ENCODE data around the gene COQ9. TPM values are rescaled to one million over a fixed set of nuclear protein-coding genes. Genes with fewer than 3 reads are reported as not detected.

Gene COQ9
- total and polyA plus RNA-seq, 11 donors: 126 to 436 (median 191) TPM

DNA sequence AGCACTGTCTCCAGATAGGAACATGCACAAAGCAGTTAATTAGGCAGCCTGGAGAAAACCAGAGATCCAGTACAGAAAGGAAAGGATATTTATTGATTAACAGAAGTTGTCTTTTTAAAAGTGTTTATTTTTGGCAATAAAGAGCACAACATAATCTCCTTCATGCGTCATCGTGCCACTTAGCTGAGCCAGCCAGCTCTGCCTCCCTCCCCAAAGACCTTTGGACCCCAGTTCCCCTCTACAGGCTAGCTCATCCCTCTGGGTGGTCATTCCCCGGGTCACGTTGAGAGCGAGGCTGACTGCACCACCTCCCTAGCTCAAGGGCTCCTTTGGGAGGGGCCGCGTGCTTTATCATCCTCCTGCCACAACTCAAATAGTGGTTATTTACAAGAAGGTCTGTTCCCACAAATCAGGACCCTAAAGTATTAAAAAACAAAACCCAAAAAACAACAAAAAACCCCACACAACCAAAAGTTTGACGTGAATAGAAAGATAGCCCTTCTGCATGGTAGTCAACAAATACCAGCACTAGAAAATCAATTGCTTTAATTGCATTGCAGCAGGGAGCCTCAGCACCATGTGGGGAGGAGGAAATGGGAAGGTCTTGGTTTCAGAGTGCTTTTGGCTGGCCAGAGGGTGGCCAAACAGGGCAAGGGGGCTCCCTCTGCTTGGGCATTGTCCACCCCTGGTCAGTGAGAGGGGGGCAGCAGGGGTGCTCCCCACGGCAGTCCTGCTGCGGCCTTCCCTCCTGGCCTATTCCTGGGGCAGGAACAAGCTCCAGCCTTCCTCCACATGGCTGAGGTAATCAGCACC lies 24.8 kb downstream of the COQ9 start:
- DNase-seq (no peak), ATAC-seq (no peak)
- H3K27ac ChIP-seq: peak overlapping the region in 1 of 12 donors; percentile 18
- intact Hi-C loops (cut with DNase I): loop anchor here in 1 of 10 donors (5.0 kb wide), 1 partner anchor 45 kb away; no protein-coding TSS in a partner anchor
- H3K9me3 ChIP-seq: no peaks in the 10 kb centered on the region
- TF ChIP-seq POLR2A (IDR thresholded peaks at IDR 0.05): no peak
- TF ChIP-seq, protein P1, sequence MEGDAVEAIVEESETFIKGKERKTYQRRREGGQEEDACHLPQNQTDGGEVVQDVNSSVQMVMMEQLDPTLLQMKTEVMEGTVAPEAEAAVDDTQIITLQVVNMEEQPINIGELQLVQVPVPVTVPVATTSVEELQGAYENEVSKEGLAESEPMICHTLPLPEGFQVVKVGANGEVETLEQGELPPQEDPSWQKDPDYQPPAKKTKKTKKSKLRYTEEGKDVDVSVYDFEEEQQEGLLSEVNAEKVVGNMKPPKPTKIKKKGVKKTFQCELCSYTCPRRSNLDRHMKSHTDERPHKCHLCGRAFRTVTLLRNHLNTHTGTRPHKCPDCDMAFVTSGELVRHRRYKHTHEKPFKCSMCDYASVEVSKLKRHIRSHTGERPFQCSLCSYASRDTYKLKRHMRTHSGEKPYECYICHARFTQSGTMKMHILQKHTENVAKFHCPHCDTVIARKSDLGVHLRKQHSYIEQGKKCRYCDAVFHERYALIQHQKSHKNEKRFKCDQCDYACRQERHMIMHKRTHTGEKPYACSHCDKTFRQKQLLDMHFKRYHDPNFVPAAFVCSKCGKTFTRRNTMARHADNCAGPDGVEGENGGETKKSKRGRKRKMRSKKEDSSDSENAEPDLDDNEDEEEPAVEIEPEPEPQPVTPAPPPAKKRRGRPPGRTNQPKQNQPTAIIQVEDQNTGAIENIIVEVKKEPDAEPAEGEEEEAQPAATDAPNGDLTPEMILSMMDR (IDR thresholded peaks at IDR 0.05): no peak
- no peak overlapping the region for H3K4me3 ChIP-seq
- no peaks in the 10 kb centered on the region for H3K27me3 ChIP-seq
- H3K4me1 ChIP-seq: peaks cover 0 to 39% (median 23%) of the 10 kb centered on the region in 12 donors
- peaks cover 0 to 85% (median 77%) of the 10 kb centered on the region in 9 donors for H3K36me3 ChIP-seq
- WGBS, 4 donors: 71 to 79% (median 76%) methylated on average over 10 of the region's 10 CpGs

DNA sequence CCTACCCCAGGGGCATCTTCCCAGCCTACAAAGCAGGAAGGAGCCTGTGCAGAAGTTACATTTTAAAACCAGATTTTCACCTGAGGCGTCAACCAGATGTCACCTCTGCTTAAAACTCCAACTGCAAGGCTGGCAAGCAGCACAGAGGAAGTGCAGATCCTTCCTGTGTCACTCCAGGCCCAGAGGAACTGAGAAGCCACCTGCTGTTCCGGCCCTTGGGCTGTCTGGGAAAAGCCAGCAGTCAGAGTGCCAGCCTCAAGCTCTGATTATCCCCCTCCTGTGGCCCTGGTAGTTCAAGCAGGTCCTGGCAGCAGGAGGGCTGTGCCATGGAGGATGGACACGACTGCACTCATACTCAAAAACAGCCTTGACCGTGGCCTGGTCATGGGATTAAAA lies 25.4 kb downstream of the COQ9 start:
- 50 to 71% (median 52%) methylated on average over 3 to 4 of the region's 4 CpGs for WGBS, 4 donors
- Histone ChIP-seq H3K36me3 (peaks cover 0 to 79% (median 71%) of the 10 kb centered on the region in 9 donors), H3K4me3 (no peak overlapping the region), H3K27me3 (no peaks in the 10 kb centered on the region), H3K9me3 (no peaks in the 10 kb centered on the region), H3K4me1 (peaks cover 0 to 45% (median 23%) of the 10 kb centered on the region in 12 donors), H3K27ac (peak overlapping the region in 1 of 12 donors; percentile 18)
- intact Hi-C loops (cut with DNase I): loop anchor here in 1 of 10 donors (5.0 kb wide), 1 partner anchor 45 kb away; no protein-coding TSS in a partner anchor
- DNase-seq (no peak), ATAC-seq (no peak)
- TF ChIP-seq, protein P1 (IDR thresholded peaks at IDR 0.05): no peak
- TF ChIP-seq POLR2A (IDR thresholded peaks at IDR 0.05): no peak

DNA sequence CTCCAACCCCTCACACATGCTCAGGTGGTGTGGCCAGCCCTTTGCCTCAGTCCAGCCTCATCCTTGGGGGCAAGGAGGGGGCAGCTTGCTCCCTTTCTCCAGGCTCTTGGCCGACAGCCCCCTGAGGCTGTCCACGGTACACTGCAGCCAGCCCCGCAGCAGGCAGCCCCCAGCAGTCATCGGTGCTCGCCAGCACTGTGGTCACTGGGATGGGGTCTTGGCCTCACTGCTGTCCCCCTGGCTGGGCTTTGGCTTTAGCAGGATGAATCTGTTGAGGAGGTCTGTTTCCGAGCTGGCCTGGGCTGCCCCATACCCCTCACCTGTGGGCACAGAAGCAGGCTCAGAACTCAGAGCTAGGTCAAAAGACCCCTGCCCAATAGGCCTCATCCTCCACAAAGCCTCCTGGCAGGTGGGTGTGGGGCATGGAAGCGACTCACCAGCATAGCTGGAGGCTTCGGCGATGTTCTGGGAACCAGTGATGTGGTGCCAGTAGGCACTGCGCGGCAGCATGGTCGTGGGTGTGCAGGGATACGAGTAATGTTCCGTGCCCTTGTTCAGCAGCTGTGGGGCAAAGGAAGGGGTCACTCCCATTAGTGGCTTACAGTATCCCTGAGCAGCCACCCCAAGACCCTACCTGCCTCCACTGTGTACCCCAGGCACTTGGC lies 26.0 kb downstream of the COQ9 start:
- no peaks in the 10 kb centered on the region for H3K9me3 ChIP-seq
- TF ChIP-seq, protein P1 (IDR thresholded peaks at IDR 0.05): no peak
- TF ChIP-seq POLR2A (IDR thresholded peaks at IDR 0.05): no peak
- H3K27me3 ChIP-seq: no peaks in the 10 kb centered on the region
- no peak for DNase-seq
- ATAC-seq: no peak
- no peak overlapping the region for H3K4me3 ChIP-seq
- H3K27ac ChIP-seq: no peak overlapping the region
- 87 to 94% (median 90%) methylated on average over 6 to 14 of the region's 14 CpGs for WGBS, 4 donors
- peaks cover 0 to 52% (median 28%) of the 10 kb centered on the region in 12 donors for H3K4me1 ChIP-seq
- peaks cover 0 to 72% (median 65%) of the 10 kb centered on the region in 9 donors for H3K36me3 ChIP-seq
- intact Hi-C loops (cut with DNase I): loop anchor here in 1 of 10 donors (5.0 kb wide), 1 partner anchor 44 kb away; no protein-coding TSS in a partner anchor

DNA sequence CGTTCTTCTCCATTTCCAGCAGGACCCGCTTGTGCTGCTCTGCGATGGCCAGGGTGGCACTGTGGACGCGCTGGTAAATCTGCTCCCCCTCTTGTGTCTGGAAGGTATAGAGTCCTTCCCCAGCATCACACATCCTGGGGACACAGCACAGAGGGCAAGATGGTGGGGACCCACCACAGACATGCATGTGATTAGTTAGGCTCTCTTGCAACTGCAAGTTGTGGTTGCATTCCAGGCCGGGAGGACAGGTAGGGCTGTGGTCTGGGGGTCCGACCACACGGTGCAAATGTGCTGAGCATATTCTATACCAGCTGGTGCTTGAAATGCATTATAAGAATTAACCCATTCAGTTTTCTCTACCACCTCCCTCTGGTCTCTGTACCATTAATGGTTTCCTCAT lies 26.6 kb downstream of the COQ9 start:
- no peak overlapping the region for H3K4me3 ChIP-seq
- H3K9me3 ChIP-seq: no peaks in the 10 kb centered on the region
- no peak for DNase-seq
- no peak overlapping the region for H3K27ac ChIP-seq
- no peak for ATAC-seq
- WGBS, 4 donors: 82 to 87% (median 85%) methylated on average over 8 of the region's 8 CpGs
- H3K27me3 ChIP-seq: peaks cover 0 to under 1% (median 0%) of the 10 kb centered on the region in 9 donors
- no peak for TF ChIP-seq POLR2A (IDR thresholded peaks at IDR 0.05)
- TF ChIP-seq, protein P1 (IDR thresholded peaks at IDR 0.05): no peak
- peaks cover 0 to 66% (median 59%) of the 10 kb centered on the region in 9 donors for H3K36me3 ChIP-seq
- peaks cover 2 to 58% (median 33%) of the 10 kb centered on the region in 12 donors for H3K4me1 ChIP-seq
- intact Hi-C loops (cut with DNase I): loop anchor here in 1 of 10 donors (5.0 kb wide), 1 partner anchor 43 kb away; no protein-coding TSS in a partner anchor

Measured in heart left ventricle (tissue), 16 donors.